Activated gamma-delta T cell treated with anti-CD3 and anti-CD28 coated beads, Interleukin-2, amount 50 U/mL, for 16 hours (primary cell): ENCODE data around the gene PKM.

ENCODE experiments used
- DNase-seq: peaks from one replicate; pipeline ENCODE4 v3.0.0-alpha.2; 2020; ENCODE audit warnings: low read depth

PKM gene

GRCh38 chr15:72200395-72201237, 30.4 kb downstream of the PKM start:
- DNase-seq = no peak

DNA sequence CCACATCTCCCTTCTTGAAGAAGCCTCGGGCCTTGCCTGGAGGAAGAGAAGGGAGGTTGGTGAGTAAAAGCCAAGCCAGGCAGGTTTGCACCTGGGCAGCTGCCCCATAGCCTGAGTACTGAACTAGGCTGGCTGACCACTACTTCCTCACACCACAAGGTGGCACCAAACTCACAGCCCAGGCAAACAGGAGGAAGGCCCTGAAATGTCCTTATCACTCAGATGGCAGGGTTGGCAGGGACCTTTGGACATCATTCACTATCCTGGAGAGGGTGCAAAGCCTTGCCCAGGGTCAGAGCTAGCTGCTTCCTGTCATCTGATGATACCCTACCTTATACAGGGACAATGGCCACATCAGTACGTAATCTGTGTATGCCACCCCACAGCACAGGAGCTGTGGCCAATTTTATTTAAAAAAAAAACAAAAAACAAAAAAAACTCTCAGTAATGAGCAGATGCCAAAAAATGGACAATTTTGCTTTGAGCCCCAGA, 31.2 kb downstream of the PKM start:
- DNase-seq = peak; percentile 59

DNA sequence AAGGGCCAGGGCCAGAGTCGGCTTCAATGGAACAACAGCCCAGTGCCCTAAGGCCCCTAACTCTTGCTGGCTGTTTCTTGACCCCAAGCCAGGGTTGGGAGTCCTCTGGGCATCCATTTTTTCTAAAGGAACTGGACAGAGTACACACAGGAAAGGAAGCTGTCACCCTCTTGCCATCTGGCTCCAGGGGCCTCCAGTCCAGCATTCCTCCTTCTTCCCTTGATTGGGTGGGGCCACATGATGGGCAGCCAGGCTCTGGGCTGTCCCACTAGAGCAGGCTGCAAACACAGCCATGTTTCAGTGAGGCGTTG, 31.8 kb downstream of the PKM start:
- no peak for DNase-seq

GRCh38 chr15:72198356-72199204, 32.4 kb downstream of the PKM start:
- DNase-seq = no peak

DNA sequence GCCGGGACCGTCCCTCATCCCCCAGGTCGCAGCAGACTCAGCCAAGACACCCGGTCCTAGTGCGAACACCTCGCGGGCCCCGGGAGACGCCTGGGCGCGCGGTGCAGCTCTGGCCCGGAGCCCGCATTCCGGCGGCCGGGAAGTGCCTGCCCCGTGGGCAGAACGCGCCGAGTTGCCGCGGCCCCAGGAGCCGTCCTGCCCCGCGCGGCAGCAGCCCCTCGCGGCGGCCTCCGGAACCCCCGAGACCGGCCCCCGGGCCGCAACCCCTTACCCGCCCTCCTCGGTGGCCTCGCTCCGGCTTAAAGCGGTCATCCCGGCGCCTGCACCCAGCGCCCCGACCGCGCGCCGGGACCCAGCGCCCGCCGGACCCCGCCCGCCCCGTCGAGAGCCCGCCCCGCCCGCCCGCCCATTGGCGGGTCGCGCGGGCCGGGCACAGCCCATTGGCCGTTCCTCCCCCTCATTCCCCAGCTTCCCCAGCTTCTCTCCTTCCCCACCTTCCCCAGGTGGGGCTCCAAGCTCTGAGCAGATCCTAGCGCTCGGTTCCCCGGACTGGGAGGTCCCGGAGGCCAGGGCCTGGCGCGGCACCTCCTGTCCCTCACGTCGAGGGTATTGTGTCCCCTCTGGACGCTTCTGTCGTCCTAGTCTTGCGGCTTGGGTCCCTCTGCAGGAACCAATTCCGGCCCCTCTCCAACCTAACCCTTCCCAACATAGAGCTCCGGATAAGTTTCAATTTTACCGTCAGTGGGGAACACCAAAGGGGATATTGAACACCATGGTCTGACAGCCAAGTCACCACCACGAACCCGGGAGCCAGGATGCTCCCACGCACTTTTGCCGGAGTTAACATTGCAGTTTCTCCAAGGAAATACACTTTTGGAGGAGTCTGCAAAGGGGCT, 33.3 kb downstream of the PKM start, which contains the start of gene GRAMD2A:
Gene GRAMD2A (minus strand): TSS at position 328 of the 896 bp plus-strand sequence.
- no peak for DNase-seq

DNA sequence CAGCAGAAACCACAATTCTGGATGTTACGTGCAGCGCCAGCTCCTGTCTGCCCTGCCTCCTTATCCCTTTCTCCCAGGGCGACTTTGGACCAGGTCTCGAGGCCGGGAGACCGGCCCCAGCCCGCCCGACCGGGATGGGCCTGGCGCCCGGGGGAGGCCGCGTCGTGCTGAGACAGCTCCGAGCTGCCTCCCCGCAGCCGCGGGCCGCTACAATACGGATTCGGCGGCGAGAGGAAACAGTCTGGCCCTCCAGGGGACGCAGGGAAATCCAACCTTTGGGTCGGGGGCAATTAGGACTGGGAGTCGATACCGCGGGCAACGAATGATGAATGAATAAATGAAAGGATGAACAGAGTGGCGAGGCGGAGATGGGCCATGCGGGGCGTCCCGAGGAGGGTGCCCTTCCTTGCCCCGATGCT, 33.9 kb downstream of the PKM start:
- no peak for DNase-seq

DNA sequence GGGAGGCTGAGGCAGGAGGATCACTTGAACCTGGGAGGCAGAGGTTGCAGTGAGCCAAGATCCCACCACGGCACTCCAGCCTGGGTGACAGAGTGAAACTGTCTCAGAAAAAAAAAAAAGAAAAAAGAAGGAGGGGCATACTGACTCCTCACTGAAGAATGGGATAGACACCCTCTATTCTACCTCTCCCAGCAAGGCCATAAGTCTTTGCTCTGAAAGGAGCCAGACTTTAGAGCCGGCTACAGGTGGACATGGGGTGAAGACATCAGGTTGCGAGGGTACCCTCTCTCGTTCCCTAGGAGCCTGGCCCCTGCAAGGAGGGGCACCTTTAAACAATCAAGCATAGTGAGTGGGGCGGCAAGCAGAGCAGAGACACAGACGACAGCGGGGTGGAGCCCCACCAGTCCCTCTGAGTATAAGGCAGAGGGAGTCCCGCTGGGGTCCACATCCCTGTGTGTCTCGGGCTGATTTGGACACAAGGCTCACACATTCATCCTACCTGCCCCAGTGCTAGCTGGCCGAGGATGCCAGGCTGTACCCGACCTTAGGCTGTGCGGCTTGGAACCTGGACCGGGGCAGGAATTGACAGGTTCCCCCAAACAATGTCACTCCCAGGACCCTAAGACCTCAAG, 34.5 kb downstream of the PKM start:
- no peak for DNase-seq

GRCh38 chr15:72195101-72195511, 35.9 kb downstream of the PKM start:
- no peak for DNase-seq

GRCh38 chr15:72193836-72194396, 37.1 kb downstream of the PKM start:
- DNase-seq = no peak

GRCh38 chr15:72192416-72192815, 38.6 kb downstream of the PKM start:
- DNase-seq = no peak

DNA sequence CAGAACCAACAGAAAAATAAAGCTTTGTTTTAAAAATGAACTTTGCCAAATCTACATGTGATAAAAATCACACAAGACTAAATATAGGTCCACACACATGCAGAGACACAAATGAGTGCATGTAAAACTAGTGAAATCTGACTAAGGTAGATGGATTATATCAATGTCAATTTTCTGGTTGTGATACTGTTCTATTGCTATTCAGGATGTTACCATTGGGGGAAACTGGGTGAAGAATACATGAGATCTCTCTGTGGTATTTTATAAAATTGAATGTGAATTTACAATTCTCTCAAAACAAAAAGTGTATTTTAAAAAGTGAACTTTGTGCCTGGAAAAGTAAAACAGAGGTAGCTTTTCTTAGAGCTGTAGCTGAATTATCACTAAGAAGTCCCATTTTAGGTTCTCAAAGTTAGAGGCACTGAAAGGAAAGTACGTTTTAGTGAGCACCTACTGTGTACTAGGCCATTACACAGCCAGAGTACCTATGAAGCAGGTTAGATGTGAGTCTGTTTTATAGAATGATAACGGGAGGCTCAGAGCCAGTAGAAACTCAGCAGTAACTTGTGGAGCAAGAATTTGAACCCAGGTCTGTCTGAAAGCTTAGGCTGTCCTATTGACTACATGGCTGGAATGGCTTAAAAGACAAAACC, 41.6 kb downstream of the PKM start:
- DNase-seq = no peak

DNA sequence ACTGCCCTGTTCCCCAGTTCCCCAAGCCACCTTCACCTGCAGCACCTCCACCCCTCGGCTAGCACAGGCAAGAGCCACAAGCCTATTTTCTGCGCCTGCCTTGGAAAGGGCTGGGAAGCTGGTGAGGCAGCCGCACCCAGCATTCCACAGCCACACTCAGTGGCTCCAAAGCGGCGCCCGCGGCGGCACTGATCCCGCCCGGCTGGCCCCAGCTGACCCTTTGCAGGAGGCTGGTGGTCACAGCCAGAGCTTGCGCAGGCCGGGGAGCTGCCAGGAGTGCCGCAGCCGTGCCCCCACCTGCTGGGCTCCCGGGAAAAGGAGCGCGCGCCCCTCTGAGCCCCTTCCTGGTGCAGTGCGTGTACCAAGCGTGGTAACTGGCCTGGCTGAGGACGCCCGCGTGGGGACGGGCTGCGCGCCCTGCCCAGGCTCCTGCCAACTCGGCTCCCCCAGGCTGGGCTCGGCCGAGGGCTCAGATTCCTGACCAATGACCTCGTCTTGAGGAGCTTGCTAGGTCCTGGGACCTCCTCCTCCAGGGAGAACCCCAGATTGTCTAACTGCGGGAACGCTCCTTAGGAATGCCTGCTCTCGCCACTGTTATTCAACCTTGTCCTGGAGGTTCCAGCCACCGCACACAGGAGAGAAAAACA, 46.7 kb downstream of the PKM start:
- no peak for DNase-seq

DNA sequence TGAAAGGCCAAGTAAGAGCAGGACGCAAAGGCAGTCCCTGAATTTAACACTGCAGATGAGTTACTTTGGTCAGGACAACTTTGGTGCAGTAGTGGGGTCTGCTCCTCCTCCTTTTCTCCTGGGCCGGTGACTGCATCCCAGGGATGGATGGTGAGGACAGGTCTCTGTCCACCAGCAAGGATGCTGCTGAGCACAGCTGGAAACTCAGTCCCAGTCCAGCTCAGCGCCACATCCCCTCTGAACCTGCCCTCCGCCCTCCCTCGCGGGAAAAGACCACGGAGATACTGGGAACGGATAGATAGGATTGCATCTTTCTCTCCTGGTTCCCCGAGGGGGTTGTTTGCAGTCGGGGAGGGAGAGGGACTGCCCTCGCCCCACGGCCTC, 47.2 kb downstream of the PKM start:
- no peak for DNase-seq

DNA sequence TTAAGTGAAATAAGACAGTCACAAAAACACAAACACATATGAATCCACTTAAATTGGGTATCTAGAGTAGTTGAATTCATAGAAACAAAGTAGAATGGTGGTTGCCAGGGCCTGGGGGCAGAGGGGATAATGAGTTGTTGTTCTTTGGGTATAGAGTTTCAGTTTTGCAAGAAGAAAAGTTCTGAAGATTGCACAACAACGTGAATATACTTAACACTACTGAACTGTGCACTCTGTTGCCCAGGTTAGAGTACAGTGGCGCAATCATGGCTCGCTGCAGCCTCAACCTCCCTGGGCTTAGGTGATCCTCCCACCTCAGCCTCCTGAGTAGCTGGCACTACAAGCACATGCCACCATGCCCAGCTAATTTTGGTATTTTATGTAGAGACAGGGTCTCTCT, 48.3 kb downstream of the PKM start:
- DNase-seq = no peak

DNA sequence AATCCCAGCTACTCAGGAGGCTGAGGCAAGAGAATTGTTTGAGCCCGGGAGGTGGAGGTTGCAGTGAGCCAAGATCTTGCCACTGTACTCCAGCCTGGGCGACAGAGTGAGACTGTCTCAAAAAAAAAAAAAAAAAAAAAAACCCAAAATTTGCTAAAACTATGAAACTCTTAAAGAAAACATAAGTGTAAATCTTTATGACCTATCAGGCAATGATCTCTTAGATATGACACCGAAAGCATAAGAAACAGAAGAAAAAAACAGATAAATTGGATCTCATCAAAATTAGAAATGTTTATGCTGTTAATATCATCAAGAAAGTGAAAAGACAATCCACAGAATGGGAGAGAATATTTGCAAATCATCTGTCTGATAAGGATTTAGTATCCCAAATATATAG, 48.7 kb downstream of the PKM start:
- DNase-seq = no peak

- no peak for DNase-seq
Measured at GRCh38 chr15:72180761-72181324, 50.1 kb downstream of the PKM start.

GRCh38 chr15:72179950-72180581, 50.9 kb downstream of the PKM start:
- no peak for DNase-seq

GRCh38 chr15:72178976-72179585, 51.9 kb downstream of the PKM start:
- no peak for DNase-seq

GRCh38 chr15:72176743-72177142, 54.2 kb downstream of the PKM start:
- no peak for DNase-seq
